ENCODE data around the gene RASSF7. TPM values are rescaled to one million over a fixed set of nuclear protein-coding genes. Genes with fewer than 3 reads are reported as not detected.

Gene RASSF7
- total RNA-seq, 1 experiment from 2014 or later, result 13.8 TPM

DNA sequence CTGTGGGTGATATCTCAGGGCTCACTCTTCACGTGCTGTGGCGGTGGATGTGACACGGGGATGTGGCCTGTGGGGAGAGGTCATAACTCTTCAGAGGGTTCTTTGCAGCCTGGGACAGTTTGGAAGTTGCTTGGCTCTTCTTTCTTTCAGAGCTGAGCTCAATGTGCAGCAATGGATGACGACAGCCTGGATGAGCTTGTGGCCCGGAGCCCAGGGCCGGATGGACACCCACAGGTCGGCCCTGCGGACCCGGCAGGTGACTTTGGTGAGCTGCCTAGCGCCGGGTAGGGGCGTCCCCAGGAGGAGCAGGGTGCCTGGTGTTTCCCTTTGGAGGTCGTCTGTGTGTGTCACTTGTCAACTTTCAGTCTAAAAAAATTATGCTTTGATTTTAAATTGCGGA, 20.6 kb downstream of the RASSF7 start:
- Histone ChIP-seq H3K4me2 (ENCODE audit: low read depth, low read length, poor library complexity, severe bottlenecking) (no peak overlapping the region), H3K27me3 (ENCODE audit: low read length) (no peaks in the 10 kb centered on the region), H3K9ac (ENCODE audit: low read length) (no peak overlapping the region), H3K4me1 (ENCODE audit: low read length) (peaks cover 12% of the 10 kb centered on the region), H3K4me3 (ENCODE audit: low read length) (no peak overlapping the region), H4K20me1 (ENCODE audit: insufficient read depth, low read depth, low read length) (peaks cover 46% of the 10 kb centered on the region), H3K79me2 (ENCODE audit: low read length) (peaks cover 66% of the 10 kb centered on the region), H3K9me3 (ENCODE audit: low read length) (no peaks in the 10 kb centered on the region), H3K9me2 (replicated peaks; ENCODE audit: insufficient read depth, low read length) (no peaks in the 10 kb centered on the region), H3K27ac (ENCODE audit: low read length) (no peak overlapping the region), H2AFZ (ENCODE audit: low read length) (no peak overlapping the region), H3K36me3 (ENCODE audit: insufficient read depth, low read length) (peaks cover 20% of the 10 kb centered on the region)
- DNase-seq, result no peak

DNA sequence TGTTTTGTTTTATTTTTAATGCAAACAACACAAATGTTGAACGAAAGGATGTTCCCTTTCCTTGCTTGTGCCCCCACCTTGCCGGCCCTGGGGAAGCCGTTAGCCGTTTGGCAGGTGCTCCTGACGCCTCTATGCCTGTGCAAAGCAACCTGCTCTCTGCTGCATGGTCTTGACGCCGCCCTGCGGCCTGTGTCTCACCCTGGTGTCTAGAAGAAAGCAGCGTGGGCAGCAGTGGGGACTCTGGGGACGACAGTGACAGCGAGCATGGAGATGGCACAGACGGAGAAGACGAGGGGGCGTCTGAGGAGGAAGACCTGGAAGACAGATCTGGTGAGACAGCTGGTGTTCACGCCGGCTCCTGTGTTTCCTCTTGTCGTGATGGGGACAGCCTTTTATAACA, 21.0 kb downstream of the RASSF7 start:
- H3K4me2 ChIP-seq (ENCODE audit: low read depth, low read length, poor library complexity, severe bottlenecking), result no peak overlapping the region
- peaks cover 20% of the 10 kb centered on the region for H3K36me3 ChIP-seq (ENCODE audit: insufficient read depth, low read length)
- peaks cover 12% of the 10 kb centered on the region for H3K4me1 ChIP-seq (ENCODE audit: low read length)
- no peak overlapping the region for H3K27ac ChIP-seq (ENCODE audit: low read length)
- no peak overlapping the region for H3K9ac ChIP-seq (ENCODE audit: low read length)
- H3K4me3 ChIP-seq (ENCODE audit: low read length), result no peak overlapping the region
- peaks cover 46% of the 10 kb centered on the region for H4K20me1 ChIP-seq (ENCODE audit: insufficient read depth, low read depth, low read length)
- H3K79me2 ChIP-seq (ENCODE audit: low read length), result peaks cover 65% of the 10 kb centered on the region
- DNase-seq, result no peak
- H2AFZ ChIP-seq (ENCODE audit: low read length), result no peak overlapping the region
- H3K9me2 ChIP-seq (replicated peaks; ENCODE audit: insufficient read depth, low read length), result no peaks in the 10 kb centered on the region
- no peaks in the 10 kb centered on the region for H3K9me3 ChIP-seq (ENCODE audit: low read length)
- no peaks in the 10 kb centered on the region for H3K27me3 ChIP-seq (ENCODE audit: low read length)

DNA sequence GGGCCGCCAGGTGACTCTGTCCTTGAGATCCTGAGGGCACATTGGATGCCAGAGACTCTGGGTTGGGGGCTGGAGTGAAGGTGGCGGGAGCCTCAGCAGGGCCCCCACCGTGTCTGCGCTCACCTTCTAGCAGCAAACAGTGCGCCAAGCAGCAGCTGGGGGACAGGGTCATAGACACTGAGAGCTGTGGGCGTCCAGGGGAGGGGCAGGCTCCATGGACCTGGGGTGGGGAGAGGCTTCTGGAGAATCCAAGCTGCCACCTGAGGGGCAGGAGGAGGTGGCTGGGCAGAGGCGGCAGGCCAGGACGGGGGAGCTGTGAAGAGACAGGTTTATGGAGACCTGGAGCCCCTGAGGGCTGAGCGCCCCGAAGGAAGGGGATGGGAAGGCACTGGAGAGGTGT, 23.5 kb downstream of the RASSF7 start:
- Histone ChIP-seq H3K4me2 (ENCODE audit: low read depth, low read length, poor library complexity, severe bottlenecking) (no peak overlapping the region), H3K9me2 (replicated peaks; ENCODE audit: insufficient read depth, low read length) (no peaks in the 10 kb centered on the region), H3K9ac (ENCODE audit: low read length) (no peak overlapping the region), H3K27ac (ENCODE audit: low read length) (no peak overlapping the region), H3K4me3 (ENCODE audit: low read length) (no peak overlapping the region), H3K79me2 (ENCODE audit: low read length) (peaks cover 42% of the 10 kb centered on the region), H3K36me3 (ENCODE audit: insufficient read depth, low read length) (peaks cover 23% of the 10 kb centered on the region), H2AFZ (ENCODE audit: low read length) (no peak overlapping the region), H3K4me1 (ENCODE audit: low read length) (no peaks in the 10 kb centered on the region), H3K9me3 (ENCODE audit: low read length) (no peaks in the 10 kb centered on the region), H3K27me3 (ENCODE audit: low read length) (no peaks in the 10 kb centered on the region), H4K20me1 (ENCODE audit: insufficient read depth, low read depth, low read length) (peaks cover 24% of the 10 kb centered on the region)
- no peak for DNase-seq

DNA sequence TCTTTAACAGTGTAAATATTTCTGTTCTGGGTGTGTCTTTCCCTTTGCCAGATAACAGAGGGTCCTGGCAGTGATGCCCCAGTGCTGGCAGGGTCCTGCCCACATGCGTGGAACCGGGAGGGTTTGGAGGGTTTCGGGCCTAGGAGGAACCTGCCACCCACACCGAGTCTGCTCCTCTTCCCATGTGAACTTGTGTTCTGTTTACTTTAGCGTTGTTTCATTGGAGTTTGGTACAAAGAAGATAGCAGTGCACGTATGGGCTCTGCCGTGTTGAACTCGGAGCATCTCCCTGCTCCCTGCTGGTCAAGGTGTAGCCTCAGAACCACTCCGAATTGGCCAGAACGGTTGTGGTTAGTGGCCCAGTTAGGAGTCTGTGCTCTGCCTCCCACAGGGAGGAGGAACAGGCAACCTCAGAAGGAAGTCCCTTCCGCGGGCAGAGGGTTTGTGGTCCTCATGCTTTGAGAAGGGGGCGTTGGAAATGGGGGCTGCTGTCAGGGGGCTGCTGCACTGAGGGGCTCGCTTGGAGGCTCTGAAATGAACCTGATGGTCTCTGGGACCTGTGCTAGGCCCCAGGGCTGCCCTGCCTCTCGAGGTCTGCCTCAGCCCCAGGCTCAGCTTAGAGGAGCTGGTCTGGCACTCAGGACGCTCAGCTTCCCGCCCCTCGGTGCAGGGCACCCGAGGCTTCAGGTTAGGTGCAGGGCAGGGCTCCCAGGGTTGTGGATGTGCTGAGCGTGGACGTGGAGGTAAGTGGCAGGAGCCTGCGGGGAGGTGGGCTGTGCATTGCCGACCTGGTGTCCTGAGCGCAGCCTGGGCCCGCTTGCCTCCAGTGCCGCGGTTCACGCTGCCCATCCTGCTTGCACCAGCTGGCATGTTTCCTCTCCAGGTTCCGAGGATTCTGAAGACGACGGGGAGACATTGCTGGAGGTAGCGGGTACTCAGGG, 25.9 kb downstream of the RASSF7 start:
- no peak overlapping the region for H2AFZ ChIP-seq (ENCODE audit: low read length)
- peaks cover 27% of the 10 kb centered on the region for H3K79me2 ChIP-seq (ENCODE audit: low read length)
- no peaks in the 10 kb centered on the region for H3K9me2 ChIP-seq (replicated peaks; ENCODE audit: insufficient read depth, low read length)
- no peaks in the 10 kb centered on the region for H3K9me3 ChIP-seq (ENCODE audit: low read length)
- DNase-seq, result no peak
- no peaks in the 10 kb centered on the region for H3K4me1 ChIP-seq (ENCODE audit: low read length)
- peaks cover 13% of the 10 kb centered on the region; the same call in 1 of the 2 replicates for H4K20me1 ChIP-seq (ENCODE audit: insufficient read depth, low read depth, low read length)
- no peak overlapping the region for H3K4me2 ChIP-seq (ENCODE audit: low read depth, low read length, poor library complexity, severe bottlenecking)
- H3K9ac ChIP-seq (ENCODE audit: low read length), result no peak overlapping the region
- no peak overlapping the region for H3K4me3 ChIP-seq (ENCODE audit: low read length)
- H3K27me3 ChIP-seq (ENCODE audit: low read length), result no peaks in the 10 kb centered on the region
- no peak overlapping the region for H3K27ac ChIP-seq (ENCODE audit: low read length)
- peaks cover 19% of the 10 kb centered on the region for H3K36me3 ChIP-seq (ENCODE audit: insufficient read depth, low read length)

DNA sequence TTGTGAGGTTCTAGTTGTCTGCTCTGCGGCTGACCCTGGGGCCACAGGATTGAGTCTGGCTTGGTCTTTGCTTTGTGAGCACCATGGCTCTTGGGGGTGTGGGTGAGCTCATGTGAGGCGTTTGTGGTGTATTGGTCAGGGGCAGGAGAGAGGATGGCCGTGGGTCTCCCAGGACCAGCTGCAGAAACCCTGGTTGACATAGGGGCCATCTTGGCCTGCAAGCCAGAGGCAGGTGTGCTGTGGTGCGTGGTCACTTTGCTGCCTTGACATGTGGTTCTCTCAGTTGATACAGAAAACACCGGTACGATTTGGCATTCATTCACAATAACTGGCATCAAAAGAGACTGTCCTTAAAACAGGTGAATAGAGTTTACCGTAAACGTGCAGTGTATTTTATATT, 26.8 kb downstream of the RASSF7 start:
- Histone ChIP-seq H3K27ac (ENCODE audit: low read length) (no peak overlapping the region), H3K9ac (ENCODE audit: low read length) (no peak overlapping the region), H3K27me3 (ENCODE audit: low read length) (no peaks in the 10 kb centered on the region)

DNA sequence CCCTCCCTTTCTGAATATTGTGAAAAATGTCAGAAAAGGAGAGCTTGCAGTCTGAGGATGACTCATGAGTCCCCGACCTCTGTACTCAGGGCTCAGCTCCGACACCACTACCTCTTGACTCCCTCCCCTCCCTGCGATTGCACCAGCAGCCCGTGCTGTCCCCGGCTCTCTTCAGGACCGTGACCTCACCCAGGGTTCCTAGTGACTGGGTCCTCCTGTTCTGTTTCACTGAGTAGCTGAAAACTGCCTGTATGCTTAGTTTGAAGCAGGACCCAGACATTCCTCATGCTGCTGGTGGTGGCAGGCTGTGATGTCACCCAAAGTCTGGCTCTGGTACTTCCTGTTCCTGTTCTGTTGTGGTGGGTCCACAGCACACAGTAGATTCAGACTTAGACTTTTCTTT, 27.2 kb downstream of the RASSF7 start:
- no peak for DNase-seq
- no peaks in the 10 kb centered on the region for H3K9me3 ChIP-seq (ENCODE audit: low read length)
- H3K36me3 ChIP-seq (ENCODE audit: insufficient read depth, low read length), result peaks cover 22% of the 10 kb centered on the region
- H3K79me2 ChIP-seq (ENCODE audit: low read length), result peaks cover 26% of the 10 kb centered on the region
- no peaks in the 10 kb centered on the region for H3K27me3 ChIP-seq (ENCODE audit: low read length)
- no peaks in the 10 kb centered on the region for H3K4me1 ChIP-seq (ENCODE audit: low read length)
- peaks cover 11% of the 10 kb centered on the region; the same call in 1 of the 2 replicates for H4K20me1 ChIP-seq (ENCODE audit: insufficient read depth, low read depth, low read length)
- no peak overlapping the region for H3K9ac ChIP-seq (ENCODE audit: low read length)
- H3K4me3 ChIP-seq (ENCODE audit: low read length), result no peak overlapping the region
- H3K4me2 ChIP-seq (ENCODE audit: low read depth, low read length, poor library complexity, severe bottlenecking), result no peak overlapping the region
- no peak overlapping the region for H2AFZ ChIP-seq (ENCODE audit: low read length)
- no peak overlapping the region for H3K27ac ChIP-seq (ENCODE audit: low read length)
- no peaks in the 10 kb centered on the region for H3K9me2 ChIP-seq (replicated peaks; ENCODE audit: insufficient read depth, low read length)

More for the DNA sequence above, 26.8 kb downstream of the RASSF7 start:
- Histone ChIP-seq H3K36me3 (ENCODE audit: insufficient read depth, low read length) (peaks cover 17% of the 10 kb centered on the region), H3K4me3 (ENCODE audit: low read length) (no peak overlapping the region), H3K9me2 (replicated peaks; ENCODE audit: insufficient read depth, low read length) (no peaks in the 10 kb centered on the region), H3K9me3 (ENCODE audit: low read length) (no peaks in the 10 kb centered on the region), H2AFZ (ENCODE audit: low read length) (no peak overlapping the region), H4K20me1 (ENCODE audit: insufficient read depth, low read depth, low read length) (peaks cover 11% of the 10 kb centered on the region; the same call in 1 of the 2 replicates), H3K79me2 (ENCODE audit: low read length) (peaks cover 24% of the 10 kb centered on the region), H3K4me2 (ENCODE audit: low read depth, low read length, poor library complexity, severe bottlenecking) (no peak overlapping the region), H3K4me1 (ENCODE audit: low read length) (no peaks in the 10 kb centered on the region)
- no peak for DNase-seq

DNA sequence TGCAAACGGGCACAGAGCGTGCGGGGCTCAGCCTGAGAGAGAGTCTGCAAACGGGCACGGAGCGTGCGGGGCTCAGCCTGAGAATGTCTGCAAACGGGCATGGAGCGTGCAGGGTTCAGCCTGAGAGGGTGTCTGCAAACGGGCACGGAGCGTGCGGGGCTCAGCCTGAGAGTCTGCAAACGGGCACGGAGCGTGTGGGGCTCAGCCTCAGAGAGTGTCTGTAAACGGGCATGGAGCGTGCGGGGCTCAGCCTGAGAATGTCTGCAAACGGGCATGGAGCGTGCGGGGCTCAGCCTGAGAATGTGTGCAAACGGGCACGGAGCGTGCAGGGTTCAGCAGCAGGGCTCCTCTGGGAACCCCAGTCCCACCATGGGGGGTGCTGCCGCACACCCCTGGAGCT, 29.0 kb downstream of the RASSF7 start:
- peaks cover 11% of the 10 kb centered on the region; the same call in 1 of the 2 replicates for H4K20me1 ChIP-seq (ENCODE audit: insufficient read depth, low read depth, low read length)

DNA sequence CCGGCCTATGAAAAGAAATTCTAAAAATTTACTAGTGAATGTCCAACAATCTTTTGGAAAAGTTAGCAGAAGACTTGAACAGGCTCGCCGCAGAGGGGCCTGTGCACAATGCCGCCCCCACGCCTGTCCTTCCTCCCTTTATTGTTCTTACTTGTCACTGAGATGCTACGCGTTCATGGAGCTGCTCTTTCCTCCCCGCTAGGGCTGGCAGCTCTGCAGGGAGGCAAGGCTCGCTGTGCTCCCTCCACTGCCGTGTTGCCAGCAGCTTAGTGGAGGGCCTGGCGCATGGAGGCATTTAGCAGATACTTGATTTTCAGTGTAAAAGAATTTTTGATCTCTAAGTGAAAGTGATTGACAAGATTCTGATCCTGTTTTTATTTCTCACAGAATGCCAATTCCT, 30.2 kb downstream of the RASSF7 start:
- no peaks in the 10 kb centered on the region for H3K9me2 ChIP-seq (replicated peaks; ENCODE audit: insufficient read depth, low read length)
- DNase-seq, result no peak
- H3K79me2 ChIP-seq (ENCODE audit: low read length), result 0 out of 2 replicates have a peak, but pooled peaks cover 16% of the 10 kb centered on the region
- peaks cover 17% of the 10 kb centered on the region; the same call in 1 of the 2 replicates for H4K20me1 ChIP-seq (ENCODE audit: insufficient read depth, low read depth, low read length)
- H3K4me2 ChIP-seq (ENCODE audit: low read depth, low read length, poor library complexity, severe bottlenecking), result no peak overlapping the region
- H3K4me3 ChIP-seq (ENCODE audit: low read length), result no peak overlapping the region
- H3K27ac ChIP-seq (ENCODE audit: low read length), result no peak overlapping the region
- H3K36me3 ChIP-seq (ENCODE audit: insufficient read depth, low read length), result peaks cover 15% of the 10 kb centered on the region; the same call in 1 of the 2 replicates
- no peaks in the 10 kb centered on the region for H3K9me3 ChIP-seq (ENCODE audit: low read length)
- H2AFZ ChIP-seq (ENCODE audit: low read length), result no peak overlapping the region
- no peak overlapping the region for H3K9ac ChIP-seq (ENCODE audit: low read length)
- no peaks in the 10 kb centered on the region for H3K4me1 ChIP-seq (ENCODE audit: low read length)
- no peaks in the 10 kb centered on the region for H3K27me3 ChIP-seq (ENCODE audit: low read length)

More for the DNA sequence above, 29.0 kb downstream of the RASSF7 start:
- 0 out of 2 replicates have a peak, but pooled peaks cover 16% of the 10 kb centered on the region for H3K79me2 ChIP-seq (ENCODE audit: low read length)
- H2AFZ ChIP-seq (ENCODE audit: low read length), result no peak overlapping the region
- no peaks in the 10 kb centered on the region for H3K9me3 ChIP-seq (ENCODE audit: low read length)
- no peaks in the 10 kb centered on the region for H3K4me1 ChIP-seq (ENCODE audit: low read length)
- H3K4me3 ChIP-seq (ENCODE audit: low read length), result no peak overlapping the region
- H3K9ac ChIP-seq (ENCODE audit: low read length), result no peak overlapping the region
- no peaks in the 10 kb centered on the region for H3K27me3 ChIP-seq (ENCODE audit: low read length)
- no peak overlapping the region for H3K27ac ChIP-seq (ENCODE audit: low read length)
- DNase-seq, result no peak
- no peaks in the 10 kb centered on the region for H3K9me2 ChIP-seq (replicated peaks; ENCODE audit: insufficient read depth, low read length)
- no peak overlapping the region for H3K4me2 ChIP-seq (ENCODE audit: low read depth, low read length, poor library complexity, severe bottlenecking)
- H3K36me3 ChIP-seq (ENCODE audit: insufficient read depth, low read length), result peaks cover 15% of the 10 kb centered on the region; the same call in 1 of the 2 replicates
